Kidney (tissue), 14 donors: ENCODE data around the gene SLC4A5. TPM values are rescaled to one million over a fixed set of nuclear protein-coding genes. Genes with fewer than 3 reads are reported as not detected.

Experiments
- DNase-seq, 5 donors: peaks; one replicate each; pipeline ENCODE4 v3.0.0-alpha.2; 2013 to 2020
- FAIRE-seq: peaks from 2 replicates; lab custom pipeline; 2012; peaks lifted over from hg19 to GRCh38; lab: Jason Lieb, UNC
- H3K27ac ChIP-seq, 2 donors: one replicate each; pipeline ENCODE4 v1.7.0; 2013; ENCODE audit warnings: low read depth in 2 of 2, low read length in 2 of 2, inconsistent platforms in 1 of 2
- H3K27me3 ChIP-seq: one replicate; pipeline ENCODE4 v1.7.1; 2013; ENCODE audit warnings: low read length, inconsistent platforms; ENCODE audit not compliant: control insufficient read depth, insufficient read depth
- H3K36me3 ChIP-seq, 3 donors: one replicate each; pipeline versions ENCODE4 v1.7.0 to v1.7.1; 2013; ENCODE audit warnings: low read length in 3 of 3, control low read depth in 1 of 3, inconsistent platforms in 1 of 3; ENCODE audit not compliant: insufficient read depth in 3 of 3, control insufficient read depth in 2 of 3
- H3K4me1 ChIP-seq, 3 donors: one replicate each; pipeline versions ENCODE4 v1.7.0 to v1.7.1; 2013; ENCODE audit warnings: low read length in 3 of 3, inconsistent platforms in 1 of 3, low read depth in 1 of 3; ENCODE audit not compliant: control insufficient read depth in 2 of 3, insufficient read depth in 2 of 3
- H3K4me3 ChIP-seq, 3 donors: one replicate each; pipeline versions ENCODE4 v1.7.0 to v1.8.1; 2013; ENCODE audit warnings: low read length in 3 of 3, control low read depth in 1 of 3, inconsistent platforms in 1 of 3
- H3K9ac ChIP-seq, 3 donors: one replicate each; pipeline versions ENCODE4 v1.7.0 to v1.7.1; 2013; ENCODE audit warnings: low read length in 3 of 3, control low read depth in 1 of 3, inconsistent platforms in 1 of 3
- H3K9me3 ChIP-seq, 3 donors: one replicate each; pipeline versions ENCODE4 v1.7.0 to v1.7.1; 2013; ENCODE audit warnings: low read length in 3 of 3, control low read depth in 1 of 3, inconsistent platforms in 1 of 3; ENCODE audit not compliant: control insufficient read depth in 2 of 3, insufficient read depth in 1 of 3
- intact Hi-C: fragments of 100-400 bp; cut with DNase I; formaldehyde crosslinking; loops from one replicate; pipeline ENCODE4 v1.11.1; 2022
- polyA plus RNA-seq: library from polyadenylated mRNA; stranded (reverse); fragments of 350-450 nt; fragmentation: Illumina TruSeq; extraction: RNeasy Lipid Tissue Mini Kit (QIAGEN cat#74804); gene quantifications from one replicate; pipeline ENCODE4 v1.2.3, GENCODE V29; 2014; ENCODE audit warnings: low read depth, low replicate concordance; ENCODE audit not compliant: insufficient read depth
- total RNA-seq: library from RNA; stranded (reverse); fragmentation: NEBNext Ultra II Directional; extraction: Animal tissue kit (Norgen Biotek cat#: 25700); gene quantifications from one replicate; pipeline ENCODE4 v1.2.1, GENCODE V29; 2021
- TF ChIP-seq, protein P1 (sequence below): IDR thresholded peaks from 3 replicates; pipeline ENCODE4 v1.5.1; 2012; ENCODE audit warnings: mild to moderate bottlenecking, moderate library complexity, borderline replicate concordance; ENCODE audit not compliant: insufficient read depth; ENCODE audit errors: extremely low read depth
- donor health status: control.
- donor health status: control.
- donor health status: control.
- donor health status: control.
- donor health status: control.
- donor health status: DM: yes; HTN: yes; CAD: no.
- donor health status: Normal renal cell carcinoma (clear cell type).

SLC4A5 gene
- total and polyA plus RNA-seq, 2 donors from 2014 or later = 1.1 to 5.2 TPM

DNA sequence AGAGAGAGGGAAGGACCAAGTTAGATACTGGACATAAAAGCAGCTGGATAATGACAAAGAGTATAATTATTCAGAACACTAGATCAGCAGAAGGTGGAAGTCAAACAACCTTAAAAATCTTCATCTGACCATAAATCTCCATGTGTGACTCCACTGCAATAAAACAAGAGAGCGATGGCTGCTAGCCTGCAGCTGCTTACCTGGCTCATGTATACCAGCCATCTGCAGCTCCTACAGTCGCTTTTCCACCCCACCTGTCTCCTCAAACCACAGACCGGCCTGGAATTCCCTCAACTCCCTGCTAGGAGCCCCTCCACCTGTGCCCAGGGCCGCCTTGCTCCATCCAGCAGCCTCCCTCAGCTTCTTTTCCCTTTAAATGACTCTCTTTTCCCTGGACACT is 64.5 kb downstream of the SLC4A5 start:
- no peak overlapping the region for H3K27ac ChIP-seq
- H3K4me3 ChIP-seq = no peak overlapping the region
- no peak overlapping the region for H3K9ac ChIP-seq
- DNase-seq (no peak), FAIRE-seq (no peak)
- H3K36me3 ChIP-seq = no peaks in the 10 kb centered on the region
- no peaks in the 10 kb centered on the region for H3K4me1 ChIP-seq
- intact Hi-C loops = no loop called here
- no peaks in the 10 kb centered on the region for H3K9me3 ChIP-seq
- H3K27me3 ChIP-seq = no peaks in the 10 kb centered on the region
- TF ChIP-seq, protein P1, sequence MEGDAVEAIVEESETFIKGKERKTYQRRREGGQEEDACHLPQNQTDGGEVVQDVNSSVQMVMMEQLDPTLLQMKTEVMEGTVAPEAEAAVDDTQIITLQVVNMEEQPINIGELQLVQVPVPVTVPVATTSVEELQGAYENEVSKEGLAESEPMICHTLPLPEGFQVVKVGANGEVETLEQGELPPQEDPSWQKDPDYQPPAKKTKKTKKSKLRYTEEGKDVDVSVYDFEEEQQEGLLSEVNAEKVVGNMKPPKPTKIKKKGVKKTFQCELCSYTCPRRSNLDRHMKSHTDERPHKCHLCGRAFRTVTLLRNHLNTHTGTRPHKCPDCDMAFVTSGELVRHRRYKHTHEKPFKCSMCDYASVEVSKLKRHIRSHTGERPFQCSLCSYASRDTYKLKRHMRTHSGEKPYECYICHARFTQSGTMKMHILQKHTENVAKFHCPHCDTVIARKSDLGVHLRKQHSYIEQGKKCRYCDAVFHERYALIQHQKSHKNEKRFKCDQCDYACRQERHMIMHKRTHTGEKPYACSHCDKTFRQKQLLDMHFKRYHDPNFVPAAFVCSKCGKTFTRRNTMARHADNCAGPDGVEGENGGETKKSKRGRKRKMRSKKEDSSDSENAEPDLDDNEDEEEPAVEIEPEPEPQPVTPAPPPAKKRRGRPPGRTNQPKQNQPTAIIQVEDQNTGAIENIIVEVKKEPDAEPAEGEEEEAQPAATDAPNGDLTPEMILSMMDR = no peak

DNA sequence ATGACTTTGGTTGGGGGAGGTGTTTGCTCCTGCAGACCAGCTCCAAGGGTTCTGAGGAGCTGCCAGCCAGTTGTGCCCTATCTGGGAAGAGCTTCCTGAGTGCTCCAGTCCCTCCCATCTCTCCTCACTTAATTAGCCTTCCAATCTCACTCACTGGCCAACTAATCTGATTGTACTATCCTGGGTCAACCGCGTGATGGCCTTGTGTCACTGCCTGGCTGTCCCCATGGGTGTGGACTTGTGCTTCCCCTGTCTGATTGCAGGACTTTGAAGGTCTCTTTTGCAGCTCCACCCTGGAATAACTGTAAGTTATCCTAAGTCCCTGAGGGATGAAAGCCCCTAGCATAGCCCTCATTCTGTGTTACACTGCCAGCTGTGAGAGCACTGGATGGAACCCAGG is 65.0 kb downstream of the SLC4A5 start:
- DNase-seq (no peak), FAIRE-seq (no peak)
- no peak overlapping the region for H3K4me3 ChIP-seq
- TF ChIP-seq, protein P1 = no peak
- H3K36me3 ChIP-seq = no peaks in the 10 kb centered on the region
- H3K27me3 ChIP-seq = no peaks in the 10 kb centered on the region
- no peak overlapping the region for H3K9ac ChIP-seq
- H3K9me3 ChIP-seq = no peaks in the 10 kb centered on the region
- intact Hi-C loops = no loop called here
- H3K27ac ChIP-seq = no peak overlapping the region
- no peaks in the 10 kb centered on the region for H3K4me1 ChIP-seq

DNA sequence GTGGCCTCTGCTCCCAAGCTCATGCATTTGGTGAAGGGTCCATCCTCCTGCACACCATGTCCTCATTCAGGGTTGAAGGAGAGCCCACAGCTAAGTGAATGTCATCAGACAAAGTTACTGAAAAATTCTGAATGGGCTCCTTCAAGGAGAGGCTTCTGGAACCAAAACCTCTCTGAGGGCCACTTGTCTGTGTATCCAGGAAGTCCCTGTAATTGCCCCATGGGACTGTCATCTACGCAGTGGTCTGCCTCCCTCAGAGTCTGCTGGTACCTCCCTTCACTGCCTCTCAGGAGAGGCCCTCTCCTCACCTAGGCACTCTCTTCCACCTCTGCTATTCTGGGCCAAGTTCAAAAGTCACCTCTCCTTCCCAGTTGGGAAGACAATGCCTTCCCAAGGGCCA is 68.0 kb downstream of the SLC4A5 start:
- no peaks in the 10 kb centered on the region for H3K9me3 ChIP-seq
- no peak for DNase-seq
- no peaks in the 10 kb centered on the region for H3K36me3 ChIP-seq
- no peaks in the 10 kb centered on the region for H3K4me1 ChIP-seq
- no peak overlapping the region for H3K27ac ChIP-seq
- intact Hi-C loops = no loop called here
- TF ChIP-seq, protein P1 = no peak
- no peak for FAIRE-seq
- no peaks in the 10 kb centered on the region for H3K27me3 ChIP-seq
- H3K4me3 ChIP-seq = no peak overlapping the region
- H3K9ac ChIP-seq = no peak overlapping the region

DNA sequence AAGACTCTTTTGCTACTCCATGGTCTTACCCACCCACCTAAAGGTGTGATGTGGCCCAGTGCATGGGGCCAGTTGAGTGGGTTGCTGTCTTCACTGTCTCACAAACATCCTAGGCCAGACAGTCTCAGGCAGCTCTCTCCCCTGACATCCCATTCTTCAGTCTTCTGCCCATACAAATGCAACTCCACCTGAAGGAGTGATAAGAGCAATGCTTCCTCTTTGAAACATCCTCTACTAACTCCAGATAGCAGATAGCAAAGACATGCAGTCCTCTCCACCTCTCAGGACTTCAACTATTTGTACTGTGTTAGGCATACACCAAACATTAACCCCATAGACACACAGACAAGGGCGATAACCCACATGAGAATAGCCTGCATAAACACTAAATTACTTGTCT is 73.5 kb downstream of the SLC4A5 start:
- no peak for DNase-seq
- intact Hi-C loops = no loop called here
- no peak overlapping the region for H3K27ac ChIP-seq
- TF ChIP-seq, protein P1 = no peak
- H3K9ac ChIP-seq = no peak overlapping the region
- FAIRE-seq = no peak
- H3K4me3 ChIP-seq = no peak overlapping the region
- no peaks in the 10 kb centered on the region for H3K9me3 ChIP-seq
- H3K27me3 ChIP-seq = no peaks in the 10 kb centered on the region
- H3K36me3 ChIP-seq = no peaks in the 10 kb centered on the region
- no peaks in the 10 kb centered on the region for H3K4me1 ChIP-seq
